Measurements from ENCODE around the gene SQOR. TPM values are rescaled to one million over a fixed set of nuclear protein-coding genes. Genes with fewer than 3 reads are reported as not detected.

The SQOR gene
- total and polyA plus RNA-seq, 2 of the 4 experiments (the other 2 are of a cell fraction), result 22.1 to 40.3 TPM

- Histone ChIP-seq H4K5ac (ENCODE audit: low read depth, low read length) (peak overlapping the region; percentile 63; the same call in 1 of the 2 replicates), H2BK15ac (ENCODE audit: low read depth, low read length) (no peak overlapping the region), H3K4me2 (ENCODE audit: low read depth, low read length) (no peak overlapping the region), H3K79me1 (ENCODE audit: low read depth in 1 of 2, low read length in 2 of 2) (no peaks in the 10 kb centered on the region), H3K9ac (ENCODE audit: low read depth, low read length) (no peak overlapping the region), H3K4ac (ENCODE audit: low read depth, low read length) (no peak overlapping the region), H2BK120ac (ENCODE audit: low read depth, low read length) (no peak overlapping the region), H3K23ac (ENCODE audit: low read depth, low read length) (no peak overlapping the region), H3K27ac (ENCODE audit: insufficient read depth, low read length) (no peak overlapping the region), H4K91ac (ENCODE audit: insufficient read depth, low read depth, low read length) (no peak overlapping the region), H3K14ac (replicated peaks; ENCODE audit: low read depth, low read length) (no peak overlapping the region), H3K9me3 (ENCODE audit: control insufficient read depth, insufficient read depth, low read length) (no peaks in the 10 kb centered on the region), H2BK5ac (ENCODE audit: low read depth, low read length, poor library complexity, severe bottlenecking) (no peak overlapping the region), H2BK20ac (ENCODE audit: low read depth, low read length) (no peak overlapping the region), H3K9me1 (ENCODE audit: insufficient read depth, low read length) (no peaks in the 10 kb centered on the region; the same call in 1 of the 2 replicates), H3K27me3 (ENCODE audit: control insufficient read depth, insufficient read depth, low read length) (no peaks in the 10 kb centered on the region), H2AFZ (replicated peaks; ENCODE audit: low read length, poor library complexity) (peak overlapping the region; percentile 59), H3K4me1 (ENCODE audit: control insufficient read depth, insufficient read depth, low read length) (peaks cover 6% of the 10 kb centered on the region), H3K36me3 (ENCODE audit: control insufficient read depth, insufficient read depth, low read length) (no peaks in the 10 kb centered on the region), H2AK9ac (replicated peaks; ENCODE audit: low read depth, low read length, poor library complexity) (no peak overlapping the region), H3K4me3 (ENCODE audit: insufficient read depth, low read depth, low read length) (no peak overlapping the region), H3K18ac (ENCODE audit: low read depth, low read length) (no peak overlapping the region), H4K20me1 (ENCODE audit: insufficient read depth, low read length) (no peaks in the 10 kb centered on the region), H2AK5ac (ENCODE audit: low read depth, low read length) (no peak overlapping the region), H3K56ac (ENCODE audit: extremely low read depth, insufficient read depth, low read length) (no peak overlapping the region), H4K8ac (ENCODE audit: low read depth in 2 of 2, low read length in 2 of 2) (0 out of 4 replicates have a peak overlapping the region, but pooled peaks of 1 of the 2 experiments have one; percentile 0)
- intact Hi-C loops (cut with micrococcal nuclease) (no loop called here), in situ Hi-C loops (cut with MboI; ENCODE audit: low sequenced_read_pairs) (loop anchor here (10.0 to 25.0 kb wide), 2 partner anchors 162 to 430 kb away; partner anchors contain the start of gene SHF), dilution Hi-C loops (cut with HindIII; ENCODE audit: low sequenced_read_pairs, unreplicated experiment) (no loop called here)
- TF ChIP-seq RCOR1 (IDR thresholded peaks at IDR 0.05; ENCODE audit: insufficient replicate concordance, low read length), result no peak
- no peak for TF ChIP-seq CHD1 (IDR thresholded peaks at IDR 0.05; ENCODE audit: low read depth, low read length)
- TF ChIP-seq NFE2L2 (IDR thresholded peaks at IDR 0.05; ENCODE audit: low read depth, low read length), result no peak
- no peak for TF ChIP-seq FOS (IDR thresholded peaks at IDR 0.05; ENCODE audit: low read depth, low read length)
- no peak for TF ChIP-seq MXI1 (IDR thresholded peaks at IDR 0.05; ENCODE audit: borderline replicate concordance, low read depth, low read length)
- TF ChIP-seq USF2 (IDR thresholded peaks at IDR 0.05; ENCODE audit: low read depth, low read length), result no peak
- TF ChIP-seq RFX5 (IDR thresholded peaks at IDR 0.05; ENCODE audit: low read depth, low read length), result no peak
- no peak for TF ChIP-seq POLR2A (IDR thresholded peaks at IDR 0.05; ENCODE audit: low read depth, low read length)
- no peak for TF ChIP-seq MAZ (IDR thresholded peaks at IDR 0.05; ENCODE audit: borderline replicate concordance, low read depth, low read length)
- TF ChIP-seq MAFK (IDR thresholded peaks at IDR 0.05; ENCODE audit: low read depth, low read length), result no peak
- no peak for TF ChIP-seq CTCF (conservative IDR thresholded peaks at IDR 0.05; ENCODE audit: low read depth, low read length)
- no peak for TF ChIP-seq RAD21 (IDR thresholded peaks at IDR 0.05; ENCODE audit: low read length)
- TF ChIP-seq SMC3 (IDR thresholded peaks at IDR 0.05; ENCODE audit: low read depth, low read length), result no peak
- DNase-seq (peak; percentile 52), ATAC-seq (ENCODE audit: low read depth) (peak; percentile 20; the same call in 1 of the 2 replicates)
- ChIA-PET CTCF (no interaction called here), POLR2A (ENCODE audit: unreplicated experiment) (no interaction called here)
- no TSS peak for BruUV-seq (replicated peaks)
- WGBS, 2 experiments (ENCODE audit: extremely low coverage in 2 of 2, insufficient read length in 1 of 2), result 40% methylated on average over 1 of the region's 3 CpGs; no CpG with 5 or more reads in 1 of the 2 experiments
Observed at GRCh38 chr15:45616901-45617323, 17.9 kb upstream of the SQOR start.

Data from IMR-90 (cell line).